ENCODE results near the gene ANKRD63. TPM values are rescaled to one million over a fixed set of nuclear protein-coding genes. Genes with fewer than 3 reads are reported as not detected.

Gene ANKRD63
- total and polyA plus RNA-seq, 2 of the 13 experiments (the other 11 are each of a cell fraction or from before 2014, with no cell fraction given): not detected

GRCh38 chr15:40274350-40275274 is 8.3 kb downstream of the ANKRD63 start (continued):
- TF ChIP-seq FOXK1 (CRISPR knock-in tag; IDR thresholded peaks at IDR 0.05; ENCODE audit: borderline replicate concordance, low read depth): peak; percentile 76; the same call in 1 of the 2 replicates
- TF ChIP-seq MIER3 (CRISPR knock-in tag; IDR thresholded peaks at IDR 0.05; ENCODE audit: borderline replicate concordance): no peak; the same call in 1 of the 2 replicates
- no peak for TF ChIP-seq ZNF616 (CRISPR knock-in tag; IDR thresholded peaks at IDR 0.05; ENCODE audit: low read depth)
- TF ChIP-seq SMAD1 (CRISPR knock-in tag; IDR thresholded peaks at IDR 0.05; ENCODE audit: borderline replicate concordance, low read depth): no peak
- no peak for TF ChIP-seq ATF5 (CRISPR knock-in tag; IDR thresholded peaks at IDR 0.05; ENCODE audit: low read depth)
- no peak for TF ChIP-seq ZNF503 (CRISPR knock-in tag; IDR thresholded peaks at IDR 0.05)
- no peak; the same call in 1 of the 2 replicates for TF ChIP-seq ZNF652 (CRISPR knock-in tag; IDR thresholded peaks at IDR 0.05; ENCODE audit: borderline replicate concordance, low read depth)
- TF ChIP-seq ZNF580 (CRISPR knock-in tag; IDR thresholded peaks at IDR 0.05; ENCODE audit: borderline replicate concordance, low read depth): no peak
- TF ChIP-seq FOSL2 (CRISPR knock-in tag; IDR thresholded peaks at IDR 0.05): peak; percentile 33; the same call in 1 of the 2 replicates
- TF ChIP-seq HMGXB4 (CRISPR knock-in tag; IDR thresholded peaks at IDR 0.05; ENCODE audit: borderline replicate concordance in 1 of 2, low read depth in 1 of 2): peak; percentile 92 to 95
- TF ChIP-seq KLF16 (CRISPR knock-in tag; IDR thresholded peaks at IDR 0.05): peak in 1 of 2 experiments; percentile 56; a peak in 1 of 4 replicates
- TF ChIP-seq ZNF44 (CRISPR knock-in tag; IDR thresholded peaks at IDR 0.05): no peak
- no peak for TF ChIP-seq MTA1 (CRISPR knock-in tag; IDR thresholded peaks at IDR 0.05; ENCODE audit: borderline replicate concordance)
- TF ChIP-seq SIN3B (IDR thresholded peaks at IDR 0.05; ENCODE audit: low read length): no peak
- 0 out of 2 replicates have a peak, but pooled peaks have one; percentile 60 for TF ChIP-seq SMAD3 (CRISPR knock-in tag; IDR thresholded peaks at IDR 0.05)
- TF ChIP-seq ZNF256 (CRISPR knock-in tag; conservative IDR thresholded peaks at IDR 0.05): no peak
- no peak for TF ChIP-seq TMF1 (CRISPR knock-in tag; IDR thresholded peaks at IDR 0.05; ENCODE audit: low read depth)
- no peak for TF ChIP-seq ZBTB8A (CRISPR knock-in tag; IDR thresholded peaks at IDR 0.05; ENCODE audit: borderline replicate concordance, low read depth)
- no peak for TF ChIP-seq GTF2F1 (IDR thresholded peaks at IDR 0.05; ENCODE audit: low read length)
- no peak for TF ChIP-seq FUBP1 (CRISPR knock-in tag; IDR thresholded peaks at IDR 0.05; ENCODE audit: borderline replicate concordance)
